ENCODE measurements around the gene NUTF2.
A peak's percentile ranks its signal among the peaks of the same experiment; 100 is the strongest.
"Not testable (repeated sequence)": the region's sequence is repeated elsewhere in the genome, so short reads cannot be mapped to it uniquely, and the experiment has no call there.

NUTF2 gene

GRCh38 chr16:67846320-67847063 is at the start of gene NUTF2:
NUTF2 (plus strand) TSS chr16:67846933; CDS start chr16:67865131, 18,198 bp downstream.
- peak; percentile 96 for DNase-seq

- no peak for DNase-seq
Measured at GRCh38 chr16:67800338-67800926, 46.3 kb upstream of the NUTF2 start.

DNA sequence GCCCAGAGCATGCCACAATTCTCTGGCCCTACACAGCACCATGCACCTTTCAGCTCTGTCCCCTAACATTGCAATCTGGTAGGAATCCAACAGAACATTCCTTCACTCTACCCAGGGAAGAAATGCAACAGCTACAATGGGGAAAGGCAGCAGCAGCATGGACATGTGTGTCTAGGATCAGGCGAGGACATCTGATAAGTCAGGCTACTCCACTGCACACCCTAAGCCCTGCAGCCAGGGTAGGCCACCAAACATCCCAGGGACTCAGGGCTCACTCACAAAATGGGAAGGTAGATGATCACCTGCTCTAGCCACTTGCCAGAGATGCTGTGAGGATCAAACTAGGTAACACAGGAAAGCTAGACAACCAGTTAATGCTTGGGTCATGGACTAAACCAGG is 45.5 kb upstream of the NUTF2 start:
- no peak for DNase-seq

GRCh38 chr16:67801883-67802282 is 44.9 kb upstream of the NUTF2 start:
- no peak for DNase-seq

GRCh38 chr16:67803894-67804293 is 42.8 kb upstream of the NUTF2 start:
- no peak for DNase-seq

- DNase-seq = no peak
Measured at GRCh38 chr16:67804853-67805542, 41.7 kb upstream of the NUTF2 start.

DNA sequence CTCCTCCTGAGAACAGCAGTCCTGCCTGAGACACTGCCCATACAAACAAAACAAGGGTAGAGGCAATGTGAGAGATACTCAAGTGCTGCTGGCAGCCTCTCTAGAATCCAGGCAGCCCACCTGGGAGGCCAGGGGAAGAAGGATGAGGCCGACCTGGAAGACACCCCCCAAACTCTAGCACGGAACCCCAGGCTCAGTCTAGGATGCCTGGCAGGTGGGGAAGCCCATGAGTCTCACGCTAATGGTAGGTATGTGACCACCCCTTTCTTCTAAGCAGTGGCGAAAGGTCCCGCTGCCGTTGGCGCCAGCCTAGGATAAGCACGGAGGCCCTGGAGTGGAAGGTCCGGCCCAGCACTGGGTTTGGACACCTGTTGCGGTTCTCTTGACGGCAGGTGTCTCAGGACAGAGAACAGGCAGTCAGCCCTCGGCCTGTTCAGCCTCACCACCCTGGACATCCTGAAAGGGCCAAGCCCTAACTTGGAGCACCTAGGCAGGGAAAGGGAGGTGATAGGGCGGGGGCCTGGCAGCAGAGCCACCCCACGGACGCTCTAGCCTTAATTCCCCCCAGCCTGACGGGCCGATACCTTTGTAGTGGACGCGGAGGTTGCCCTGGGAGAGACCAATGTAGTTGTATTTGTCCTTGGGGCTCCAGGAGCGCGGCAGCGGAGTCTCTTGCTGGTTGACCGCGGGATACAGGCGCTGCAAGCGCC is 40.9 kb upstream of the NUTF2 start:
- no peak for DNase-seq

GRCh38 chr16:67806428-67807147 is 40.1 kb upstream of the NUTF2 start, which contains the start of the genes RANBP10 and TSNAXIP1:
RANBP10 (minus strand) TSS chr16:67806560; CDS start chr16:67806536, 24 bp downstream.
TSNAXIP1 (plus strand) TSS chr16:67806889; CDS start chr16:67807150, 261 bp downstream.
- peak; percentile 96 for DNase-seq

GRCh38 chr16:67807148-67807682 is 39.5 kb upstream of the NUTF2 start:
- no peak for DNase-seq

DNA sequence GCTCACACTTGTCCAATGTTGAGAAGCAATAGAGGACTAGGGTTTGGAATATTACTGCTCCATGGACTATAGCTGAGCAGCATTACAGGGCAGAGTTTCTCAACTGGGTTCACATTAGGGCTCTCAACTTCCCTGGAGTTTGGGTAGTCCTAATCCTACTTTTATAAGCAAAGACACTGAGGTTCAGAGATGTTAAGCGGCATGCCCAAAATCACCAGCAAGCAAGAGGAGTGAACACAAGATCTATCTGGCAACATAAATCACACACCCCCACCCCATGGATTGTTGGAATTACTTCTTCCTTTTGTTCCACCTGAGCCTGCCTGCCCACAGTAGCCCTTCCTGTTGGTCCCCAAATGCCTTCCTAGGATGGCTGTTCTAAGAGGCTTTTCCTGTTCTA is 34.8 kb upstream of the NUTF2 start:
- DNase-seq = no peak

- no peak for DNase-seq
Measured at GRCh38 chr16:67814567-67814966, 32.2 kb upstream of the NUTF2 start.

GRCh38 chr16:67820608-67821259 is 26.0 kb upstream of the NUTF2 start:
- DNase-seq = no peak

DNA sequence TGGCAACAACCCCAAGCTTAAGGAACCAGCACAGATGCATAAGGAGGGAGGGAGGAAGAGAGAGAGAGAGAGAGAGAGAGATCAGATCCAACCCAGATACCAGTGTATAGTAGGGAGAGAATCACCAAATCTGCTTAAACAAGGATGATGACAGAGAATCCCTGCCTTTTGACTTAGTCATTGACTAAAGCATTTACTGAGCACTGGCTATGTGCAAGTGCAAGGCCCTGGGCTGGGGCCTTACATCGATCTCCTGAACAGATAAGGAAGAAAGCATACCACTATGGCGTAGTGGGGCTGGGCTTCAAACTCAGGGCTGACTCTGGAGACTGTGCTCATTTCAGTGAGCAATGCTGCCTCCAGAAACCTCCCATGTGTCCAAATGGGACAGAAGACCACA is 24.2 kb upstream of the NUTF2 start:
- DNase-seq = no peak

DNA sequence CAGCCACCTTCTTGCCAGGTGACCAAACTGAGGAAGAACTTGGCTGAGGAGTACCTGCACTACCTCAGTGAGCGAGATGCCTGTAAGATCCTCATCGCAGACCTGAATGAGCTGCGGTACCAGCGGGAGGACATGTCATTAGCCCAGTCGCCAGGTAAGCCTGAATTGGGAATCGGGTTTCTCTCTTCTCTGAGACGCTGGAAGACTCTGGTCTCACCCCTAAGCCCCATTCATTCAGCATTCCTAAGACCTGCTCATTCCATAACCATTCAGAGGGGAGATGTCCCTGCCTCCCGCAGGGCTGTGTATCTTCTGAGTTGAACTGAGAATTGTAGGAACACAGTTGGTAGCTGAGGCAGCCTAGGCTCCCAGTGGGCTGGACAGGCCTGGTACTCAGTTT is 21.6 kb upstream of the NUTF2 start:
- no peak for DNase-seq

DNA sequence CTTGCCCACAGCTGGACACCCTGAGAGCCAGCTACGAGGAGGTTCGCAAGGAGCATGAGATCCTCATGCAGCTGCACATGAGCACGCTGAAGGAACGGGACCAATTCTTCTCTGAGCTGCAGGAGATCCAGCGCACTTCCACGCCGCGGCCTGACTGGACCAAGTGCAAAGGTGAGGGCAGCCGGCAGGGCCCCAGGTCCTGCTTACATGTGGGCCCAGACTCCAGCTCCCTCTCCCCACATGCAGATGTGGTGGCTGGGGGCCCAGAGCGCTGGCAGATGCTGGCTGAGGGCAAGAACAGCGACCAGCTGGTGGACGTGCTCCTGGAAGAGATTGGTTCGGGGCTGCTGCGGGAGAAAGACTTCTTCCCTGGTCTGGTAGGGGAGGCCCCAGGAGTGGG is 20.8 kb upstream of the NUTF2 start:
- DNase-seq = no peak

GRCh38 chr16:67828651-67829050 is 18.1 kb upstream of the NUTF2 start:
- no peak for DNase-seq

- DNase-seq = no peak
Measured at GRCh38 chr16:67833030-67833414, 13.7 kb upstream of the NUTF2 start.

GRCh38 chr16:67833415-67834241 is 13.1 kb upstream of the NUTF2 start:
- DNase-seq = peak; percentile 92

DNA sequence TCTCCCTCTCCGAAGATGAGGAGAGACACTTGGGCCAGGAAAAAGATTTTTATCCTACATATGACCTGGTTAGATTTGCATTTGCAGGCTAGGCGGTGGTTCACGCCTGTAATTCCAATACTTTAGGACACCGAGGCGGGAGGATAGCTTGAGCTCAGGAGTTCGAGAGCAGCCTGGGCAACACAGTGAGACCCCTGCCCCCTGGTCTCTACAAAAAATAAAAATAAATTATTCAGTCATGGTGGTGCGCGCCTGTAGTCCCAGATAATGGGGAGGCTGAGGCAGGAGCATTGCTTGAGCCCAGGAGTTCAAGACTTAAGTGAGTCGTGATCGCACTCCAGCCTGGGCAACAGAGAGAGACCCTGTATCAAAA is 12.5 kb upstream of the NUTF2 start:
- no peak for DNase-seq

DNA sequence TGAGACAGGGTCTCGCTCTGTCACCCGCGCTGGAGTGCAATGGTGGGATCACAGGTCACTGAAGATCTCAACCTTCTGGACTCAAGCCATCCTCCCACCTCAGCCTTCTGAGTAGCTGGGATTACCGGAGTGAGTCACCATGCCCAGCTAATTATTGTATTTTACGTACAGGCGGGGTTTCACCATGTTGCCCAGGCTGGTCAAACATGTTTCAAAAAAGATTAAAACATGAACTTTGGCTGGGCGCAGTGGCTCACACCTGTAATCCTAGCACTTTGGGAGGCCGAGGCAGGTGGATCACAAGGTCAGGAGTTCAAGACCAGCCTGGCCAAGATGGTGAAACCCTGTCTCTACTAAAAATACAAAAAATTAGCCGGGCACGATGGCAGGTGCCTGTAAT is 9.5 kb upstream of the NUTF2 start:
- DNase-seq = not testable (repeated sequence)

- no peak for DNase-seq
Measured at GRCh38 chr16:67837811-67838210, 8.9 kb upstream of the NUTF2 start.

All from activated naive CD4-positive, alpha-beta T cell treated with anti-CD3 and anti-CD28 coated beads, Interleukin-2, amount 50 U/mL, for 16 hours (primary cell).